Common myeloid progenitor, CD34-positive (primary cell): Measurements from ENCODE around the gene ROPN1B.

Experiments used
- CTCF ChIA-PET: fragments of 350-600 bp; sonication (Branson Sonifier 250); formaldehyde crosslinking; loops from one replicate; lab custom pipeline; 2021; ENCODE audit warnings: antibody characterized with exemption; lab: Charles Lee
- POLR2A ChIA-PET: fragments of 350-600 bp; sonication (Branson Sonifier 250); formaldehyde crosslinking; loops from one replicate; lab custom pipeline; 2021; ENCODE audit warnings: antibody characterized with exemption; lab: Charles Lee
- DNase-seq, 3 donors: peaks; one replicate each; pipeline versions ENCODE4 v3.0.0 to v3.0.0-alpha.2; 2013
- H3K27ac ChIP-seq, 2 experiments: 1 replicate in 1 of 2; 2 replicates in 1 of 2; pipeline ENCODE4 v1.7.0; 2013; ENCODE audit warnings: inconsistent platforms in 2 of 2, low read length in 2 of 2, mild to moderate bottlenecking in 2 of 2, low read depth in 1 of 2, moderate library complexity in 1 of 2; ENCODE audit not compliant: severe bottlenecking in 2 of 2, insufficient read depth in 1 of 2, poor library complexity in 1 of 2
- H3K27me3 ChIP-seq, 5 experiments: replicated peaks in 2 of 5; 1 replicate in 3 of 5; 2 replicates in 2 of 5; pipeline versions ENCODE4 v1.6.1 to v1.7.0; 2013; ENCODE audit warnings: low read length in 4 of 5, mild to moderate bottlenecking in 2 of 5, moderate library complexity in 2 of 5, inconsistent platforms in 1 of 5; ENCODE audit not compliant: insufficient read depth in 5 of 5, control insufficient read depth in 4 of 5
- H3K36me3 ChIP-seq, 4 experiments: 1 replicate in 2 of 4; 2 replicates in 2 of 4; pipeline versions ENCODE4 v1.6.1 to v1.7.0; 2013; ENCODE audit warnings: low read length in 3 of 4, control low read depth in 1 of 4, mild to moderate bottlenecking in 1 of 4; ENCODE audit not compliant: control insufficient read depth in 4 of 4, insufficient read depth in 4 of 4
- H3K4me1 ChIP-seq, 4 experiments: 1 replicate in 3 of 4; 2 replicates in 1 of 4; pipeline versions ENCODE4 v1.6.1 to v1.7.1; 2013; ENCODE audit warnings: low read length in 3 of 4, mild to moderate bottlenecking in 3 of 4, control low read depth in 1 of 4, inconsistent platforms in 1 of 4, moderate library complexity in 1 of 4; ENCODE audit not compliant: control insufficient read depth in 4 of 4, insufficient read depth in 4 of 4; ENCODE audit errors: control extremely low read depth in 1 of 4
- H3K4me3 ChIP-seq, 7 experiments: 1 replicate in 4 of 7; 2 replicates in 3 of 7; pipeline versions ENCODE4 v1.5.1 to v1.7.0; 2013; ENCODE audit warnings: mild to moderate bottlenecking in 7 of 7, low read length in 6 of 7, moderate library complexity in 6 of 7, inconsistent platforms in 2 of 7, low read depth in 2 of 7, control low read depth in 1 of 7; ENCODE audit not compliant: insufficient read depth in 4 of 7, control insufficient read depth in 1 of 7; ENCODE audit errors: extremely low read depth in 1 of 7
- H3K9me3 ChIP-seq, 5 experiments: 1 replicate in 4 of 5; 2 replicates in 1 of 5; pipeline versions ENCODE4 v1.6.1 to v1.7.1; 2013; ENCODE audit warnings: low read length in 4 of 5, mild to moderate bottlenecking in 2 of 5, inconsistent platforms in 1 of 5, low read depth in 1 of 5, moderate library complexity in 1 of 5; ENCODE audit not compliant: control insufficient read depth in 4 of 5, insufficient read depth in 2 of 5; ENCODE audit errors: control extremely low read depth in 1 of 5
- WGBS: methylation state at CpG from one replicate; pipeline ENCODE4 v1.1.5; 2013; ENCODE audit not compliant: insufficient coverage; 5-methylcytosine and 5-hydroxymethylcytosine counted together

The ROPN1B gene

GRCh38 chr3:126016616-126017015 is 47.6 kb downstream of the ROPN1B start:
- Histone ChIP-seq H3K9me3 (no peaks in the 10 kb centered on the region), H3K27ac (no peak overlapping the region), H3K4me3 (no peak overlapping the region), H3K27me3 (no peaks in the 10 kb centered on the region), H3K4me1 (no peaks in the 10 kb centered on the region), H3K36me3 (peaks cover 4 to 43% (median 12%) of the 10 kb centered on the region in 4 experiments)
- ChIA-PET CTCF (interaction anchor here (1.7 kb wide), 1 partner anchor 45 kb away, joined by 3 read pairs; no protein-coding TSS in a partner anchor), POLR2A (no interaction called here)
- 95% methylated on average over 8 of the region's 8 CpGs for WGBS
- DNase-seq, result no peak

- H3K27me3 ChIP-seq, result no peaks in the 10 kb centered on the region
- whole genome bisulfite sequencing, result 100% methylated on average over 9 of the region's 9 CpGs
- POLR2A ChIA-PET, result no interaction called here
- no peaks in the 10 kb centered on the region for H3K4me1 ChIP-seq
- CTCF ChIA-PET, result interaction anchor here (1.7 kb wide), 1 partner anchor 46 kb away, joined by 3 read pairs; no protein-coding TSS in a partner anchor
- H3K4me3 ChIP-seq, result no peak overlapping the region
- DNase-seq, result no peak
- H3K36me3 ChIP-seq, result peaks cover 5 to 38% (median 12%) of the 10 kb centered on the region in 4 experiments
- H3K27ac ChIP-seq, result no peak overlapping the region
- no peaks in the 10 kb centered on the region for H3K9me3 ChIP-seq
These were observed 48.4 kb downstream of the ROPN1B start for GRCh38 chr3:126017362-126017761.

DNA sequence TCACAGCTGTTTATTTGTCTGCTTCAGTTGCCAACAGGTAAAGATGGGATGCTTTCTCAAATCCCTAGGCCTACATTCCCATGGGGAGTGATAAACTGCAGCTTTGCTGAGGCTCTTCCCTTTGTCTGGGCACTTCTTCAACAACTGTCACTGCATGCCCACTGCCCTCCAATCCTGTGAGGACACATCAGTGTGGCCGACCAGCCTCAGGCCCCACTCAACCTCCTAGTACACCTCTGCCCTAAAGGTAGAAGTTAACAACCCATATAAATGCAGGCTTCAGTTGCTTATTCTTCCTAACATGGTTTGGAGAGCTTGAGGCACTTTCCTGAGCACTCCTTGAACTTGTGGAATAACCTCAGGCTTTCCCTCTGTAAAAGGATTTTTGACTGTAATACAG is 49.6 kb downstream of the ROPN1B start:
- H3K4me1 ChIP-seq, result no peaks in the 10 kb centered on the region
- H3K4me3 ChIP-seq, result no peak overlapping the region
- ChIA-PET CTCF (interaction anchor here (1.7 kb wide), 1 partner anchor 47 kb away, joined by 3 read pairs; no protein-coding TSS in a partner anchor), POLR2A (no interaction called here)
- WGBS, result 100% methylated on average over 1 of the region's 1 CpG
- H3K27me3 ChIP-seq, result no peaks in the 10 kb centered on the region
- no peak for DNase-seq
- H3K9me3 ChIP-seq, result no peaks in the 10 kb centered on the region
- peaks cover 4 to 35% (median 16%) of the 10 kb centered on the region in 4 experiments for H3K36me3 ChIP-seq
- H3K27ac ChIP-seq, result no peak overlapping the region

- no peaks in the 10 kb centered on the region for H3K4me1 ChIP-seq
- no peak overlapping the region for H3K4me3 ChIP-seq
- CTCF ChIA-PET, result no interaction called here
- H3K27me3 ChIP-seq, result no peaks in the 10 kb centered on the region
- no peak for DNase-seq
- no peaks in the 10 kb centered on the region for H3K9me3 ChIP-seq
- POLR2A ChIA-PET, result no interaction called here
- WGBS, result 95% methylated on average over 3 of the region's 7 CpGs
- H3K27ac ChIP-seq, result no peak overlapping the region
- peaks cover 5 to 35% (median 16%) of the 10 kb centered on the region in 4 experiments for H3K36me3 ChIP-seq
These were observed 50.0 kb downstream of the ROPN1B start for GRCh38 chr3:126018995-126019394.

DNA sequence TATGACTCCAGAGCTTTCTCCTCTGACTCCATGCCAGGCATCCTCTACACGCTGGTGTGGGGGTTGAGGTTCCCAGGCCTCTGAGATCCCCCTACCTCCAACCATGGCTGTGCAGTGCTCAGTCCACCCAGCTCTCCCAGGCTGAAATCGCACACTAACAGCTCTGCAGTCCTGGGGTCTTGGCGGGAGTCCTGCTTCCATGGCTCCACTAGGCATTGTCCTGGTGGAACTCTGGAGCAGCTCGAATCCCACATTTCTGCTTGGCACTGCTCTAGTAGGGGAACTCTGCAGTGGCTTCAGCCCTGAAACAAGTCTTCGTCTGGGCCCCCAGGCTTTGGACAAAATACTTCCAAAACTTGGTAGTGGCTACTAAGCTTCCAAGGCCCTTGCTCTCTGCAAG is 50.7 kb downstream of the ROPN1B start:
- 79% methylated on average over 5 of the region's 5 CpGs for WGBS
- DNase-seq, result no peak
- ChIA-PET CTCF (no interaction called here), POLR2A (no interaction called here)
- H3K36me3 ChIP-seq, result peaks cover 5 to 34% (median 16%) of the 10 kb centered on the region in 4 experiments
- no peaks in the 10 kb centered on the region for H3K4me1 ChIP-seq
- no peak overlapping the region for H3K27ac ChIP-seq
- no peaks in the 10 kb centered on the region for H3K27me3 ChIP-seq
- H3K9me3 ChIP-seq, result no peaks in the 10 kb centered on the region
- H3K4me3 ChIP-seq, result no peak overlapping the region

DNA sequence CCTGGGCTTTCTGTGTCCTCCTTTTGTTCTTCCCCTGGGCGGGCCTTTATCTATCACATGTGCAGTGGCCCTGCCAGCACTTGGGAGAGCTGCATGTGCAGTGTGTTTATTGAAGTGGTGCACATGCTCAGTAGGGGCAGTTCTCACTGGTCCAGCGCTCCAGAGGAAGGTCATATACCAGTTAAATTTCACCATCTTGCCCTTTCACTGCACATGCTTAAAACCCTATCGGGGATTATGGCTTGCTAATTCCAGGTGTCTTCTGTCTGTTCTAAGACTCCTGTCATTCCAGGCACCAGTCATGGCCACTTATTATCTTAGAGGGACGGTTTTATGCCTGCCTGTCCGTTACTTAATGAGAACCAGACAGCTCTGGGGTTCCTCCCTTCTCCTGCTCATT is 52.2 kb downstream of the ROPN1B start:
- H3K27ac ChIP-seq, result no peak overlapping the region
- peaks cover 8 to 34% (median 17%) of the 10 kb centered on the region in 4 experiments for H3K36me3 ChIP-seq
- H3K27me3 ChIP-seq, result no peaks in the 10 kb centered on the region
- ChIA-PET POLR2A (no interaction called here), CTCF (interaction anchor here (0.6 kb wide), 1 partner anchor 54 kb away, joined by 3 read pairs; no protein-coding TSS in a partner anchor)
- no peak overlapping the region for H3K4me3 ChIP-seq
- H3K9me3 ChIP-seq, result no peaks in the 10 kb centered on the region
- WGBS, result 100% methylated on average over 1 of the region's 5 CpGs
- no peak for DNase-seq
- no peaks in the 10 kb centered on the region for H3K4me1 ChIP-seq

- no peaks in the 10 kb centered on the region for H3K4me1 ChIP-seq
- H3K27me3 ChIP-seq, result no peaks in the 10 kb centered on the region
- H3K27ac ChIP-seq, result no peak overlapping the region
- ChIA-PET POLR2A (no interaction called here), CTCF (interaction anchor here (0.6 kb wide), 1 partner anchor 55 kb away, joined by 3 read pairs; no protein-coding TSS in a partner anchor)
- 100% methylated on average over 1 of the region's 1 CpG for WGBS
- no peak for DNase-seq
- no peak overlapping the region for H3K4me3 ChIP-seq
- H3K9me3 ChIP-seq, result no peaks in the 10 kb centered on the region
- H3K36me3 ChIP-seq, result peaks cover 8 to 35% (median 19%) of the 10 kb centered on the region in 4 experiments
These were observed 52.7 kb downstream of the ROPN1B start for GRCh38 chr3:126021702-126022101.
